H1 (cell line): ENCODE measurements around the gene RPS6KA2. TPM values are rescaled to one million over a fixed set of nuclear protein-coding genes. Genes with fewer than 3 reads are reported as not detected.

Source experiments
- GABPA ChIP-seq: IDR thresholded peaks from 2 replicates; pipeline ENCODE4 v1.6.1; 2011; ENCODE audit warnings: mild to moderate bottlenecking, low read length, moderate library complexity, borderline replicate concordance; ENCODE audit not compliant: insufficient read depth
- polyA plus RNA-seq, 7 experiments: library from polyadenylated mRNA; depleted of rRNA in 3 of 7; stranded (reverse) in 5 of 7; unstranded in 2 of 7; fragments of >200 nt in 5 of 7; fragments of 200-250 nt in 2 of 7; gene quantifications; 1 replicate in 5 of 7; 2 replicates in 1 of 7; 4 replicates in 1 of 7; pipeline versions ENCODE4 v1.2.1 to v1.2.3, GENCODE V29; 2011 to 2013; ENCODE audit warnings: missing spikeins in 2 of 7, mixed read lengths in 2 of 7
- total RNA-seq: library from RNA; stranded (reverse); fragmentation: NEBNext Ultra II Directional; extraction: Animal tissue kit (Norgen Biotek cat#: 25700); gene quantifications from 2 replicates; pipeline ENCODE4 v1.2.1, GENCODE V29; 2021

Gene RPS6KA2
- total and polyA plus RNA-seq, 2 of the 8 experiments (the other 6 are each of a cell fraction or from before 2014, with no cell fraction given) = 8.8 to 25.7 TPM

DNA sequence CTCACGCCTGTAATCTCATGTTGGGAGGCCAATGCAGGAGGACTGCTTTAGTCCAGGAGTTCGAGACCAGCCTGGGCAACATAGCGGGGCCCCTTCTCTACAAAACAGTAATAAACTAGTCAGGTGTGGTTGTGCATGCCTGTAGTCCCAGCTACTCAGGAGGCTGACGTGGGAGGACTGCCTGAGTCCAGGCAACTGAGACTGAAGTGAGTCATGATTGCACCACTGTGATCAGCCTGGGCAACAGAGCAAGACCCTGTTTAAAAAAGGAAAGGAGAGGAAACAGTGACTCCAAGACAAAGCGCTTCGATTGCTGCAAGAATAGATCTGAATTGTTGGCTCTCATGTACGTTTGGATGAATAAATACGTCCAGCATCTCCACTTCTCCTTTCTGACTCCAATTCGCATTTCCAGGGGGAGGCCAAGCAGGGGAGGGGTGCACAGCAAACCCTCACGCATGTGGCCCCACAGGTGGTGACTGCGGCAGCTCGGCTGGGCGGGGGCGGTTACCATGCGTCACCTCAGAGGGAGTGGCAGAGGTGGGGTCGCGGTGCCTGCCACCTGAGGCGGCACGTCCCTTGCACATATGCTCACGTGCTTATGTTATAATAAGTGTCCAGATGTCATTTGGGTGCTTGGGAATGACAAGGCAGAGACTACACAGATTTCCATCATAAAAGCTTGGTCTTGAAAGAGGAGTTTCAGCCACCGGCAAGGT lies 149.2 kb downstream of the RPS6KA2 start (continued):
- TF ChIP-seq GABPA = no peak
- TF ChIP-seq, all 59 proteins: peak for 0
